HG02870 (cell line): ENCODE measurements around the gene THRA.

ENCODE experiments used
- ATAC-seq: cut with Tn5 transposase; IDR thresholded peaks from one replicate; pipeline ENCODE4 v1.9.1; 2021; ENCODE audit warnings: mild to moderate bottlenecking, moderate library complexity; ENCODE audit not compliant: unreplicated experiment

The THRA gene

GRCh38 chr17:40095944-40096791 lies 33.4 kb downstream of the THRA start:
- peak; percentile 71 for ATAC-seq

GRCh38 chr17:40097087-40097486 lies 34.3 kb downstream of the THRA start:
- ATAC-seq = no peak

GRCh38 chr17:40097931-40098845 lies 35.4 kb downstream of the THRA start:
- no peak for ATAC-seq

- peak; percentile 36 for ATAC-seq
These were observed 36.3 kb downstream of the THRA start for GRCh38 chr17:40098846-40099618.

- no peak for ATAC-seq
These were observed 37.1 kb downstream of the THRA start for GRCh38 chr17:40099619-40100418.

- ATAC-seq = no peak
These were observed 37.6 kb downstream of the THRA start, which contains the start of gene NR1D1 for GRCh38 chr17:40100419-40100668. NR1D1 (minus strand) TSS chr17:40100589; CDS start chr17:40100094, 495 bp downstream.

- no peak for ATAC-seq
These were observed 38.1 kb downstream of the THRA start for GRCh38 chr17:40100669-40101366.

- no peak for ATAC-seq
These were observed 38.8 kb downstream of the THRA start for GRCh38 chr17:40101367-40102210.

GRCh38 chr17:40103071-40103661 lies 40.4 kb downstream of the THRA start:
- no peak for ATAC-seq

- ATAC-seq = no peak
These were observed 40.9 kb downstream of the THRA start for GRCh38 chr17:40103688-40104087.

- ATAC-seq = no peak
These were observed 42.1 kb downstream of the THRA start for GRCh38 chr17:40104594-40105486.

GRCh38 chr17:40105861-40106759 lies 43.3 kb downstream of the THRA start:
- no peak for ATAC-seq

GRCh38 chr17:40106760-40107521 lies 44.2 kb downstream of the THRA start:
- ATAC-seq = no peak

GRCh38 chr17:40107522-40108174 lies 44.9 kb downstream of the THRA start:
- no peak for ATAC-seq
